ENCODE data around the gene XXYLT1.
"Not testable (repeated sequence)": the region's sequence is repeated elsewhere in the genome, so short reads cannot be mapped to it uniquely, and the experiment has no call there.

The XXYLT1 gene

GRCh38 chr3:195249858-195250464 is 21.0 kb downstream of the XXYLT1 start:
- DNase-seq: no peak

- DNase-seq: no peak
These were observed 21.7 kb downstream of the XXYLT1 start for GRCh38 chr3:195249057-195249770.

- DNase-seq: no peak
These were observed 22.7 kb downstream of the XXYLT1 start for GRCh38 chr3:195248281-195248680.

GRCh38 chr3:195247863-195248189 is 23.1 kb downstream of the XXYLT1 start:
- DNase-seq: no peak

GRCh38 chr3:195247086-195247862 is 23.7 kb downstream of the XXYLT1 start:
- DNase-seq: no peak

GRCh38 chr3:195246581-195246995 is 24.4 kb downstream of the XXYLT1 start:
- DNase-seq: no peak

GRCh38 chr3:195245531-195245951 is 25.4 kb downstream of the XXYLT1 start:
- DNase-seq: no peak

- DNase-seq: no peak
These were observed 29.2 kb downstream of the XXYLT1 start for GRCh38 chr3:195241592-195242355.

- no peak for DNase-seq
These were observed 30.0 kb downstream of the XXYLT1 start for GRCh38 chr3:195240939-195241338.

- no peak for DNase-seq
These were observed 30.7 kb downstream of the XXYLT1 start for GRCh38 chr3:195240171-195240701.

GRCh38 chr3:195239121-195239520 is 31.8 kb downstream of the XXYLT1 start:
- no peak for DNase-seq

GRCh38 chr3:195238586-195239118 is 32.3 kb downstream of the XXYLT1 start:
- DNase-seq: no peak

- DNase-seq: no peak
These were observed 32.8 kb downstream of the XXYLT1 start for GRCh38 chr3:195238081-195238571.

GRCh38 chr3:195236801-195237570 is 34.0 kb downstream of the XXYLT1 start:
- no peak for DNase-seq

GRCh38 chr3:195236076-195236798 is 34.7 kb downstream of the XXYLT1 start:
- no peak for DNase-seq

GRCh38 chr3:195230244-195230643 is 40.7 kb downstream of the XXYLT1 start:
- DNase-seq: no peak

GRCh38 chr3:195228886-195229285 is 42.1 kb downstream of the XXYLT1 start:
- DNase-seq: not testable (repeated sequence)

GRCh38 chr3:195227871-195228270 is 43.1 kb downstream of the XXYLT1 start:
- DNase-seq: no peak

- peak; percentile 9 for DNase-seq
These were observed 44.0 kb downstream of the XXYLT1 start for GRCh38 chr3:195226900-195227447.

- DNase-seq: no peak
These were observed 44.5 kb downstream of the XXYLT1 start for GRCh38 chr3:195226445-195226844.

Measured in suppressor macrophage treated with lipopolysaccharide for 4 hours (primary cell).